ENCODE data around the gene CACNA1C. TPM values are rescaled to one million over a fixed set of nuclear protein-coding genes. Genes with fewer than 3 reads are reported as not detected.

CACNA1C gene
- total and polyA plus RNA-seq, 2 donors (not counting 1 experiment from before 2014, with no cell fraction given): 0.01 to 0.02 TPM

DNA sequence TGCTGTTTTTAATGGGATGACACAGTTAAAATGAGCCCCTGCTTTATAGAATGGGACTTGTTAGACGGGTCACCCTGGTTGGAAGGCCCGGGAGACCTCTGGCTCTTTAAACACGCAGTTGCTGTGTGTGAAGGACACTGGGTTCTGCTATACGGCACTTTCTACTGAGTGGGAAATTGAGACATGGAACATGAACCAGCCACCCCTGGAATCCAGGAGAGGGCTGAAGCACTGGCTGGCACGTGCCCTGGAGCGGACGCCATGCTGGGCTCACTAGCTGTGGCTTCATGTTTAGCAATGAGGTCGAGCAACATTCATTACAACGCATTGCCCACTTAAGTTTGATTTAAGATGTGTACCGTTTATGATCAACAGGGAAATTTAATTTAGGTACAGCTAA is 23.9 kb downstream of the CACNA1C start:
- no peaks in the 10 kb centered on the region for H4K20me1 ChIP-seq (ENCODE audit: control insufficient read depth, insufficient read depth, low read length, poor library complexity, severe bottlenecking)
- H3K27ac ChIP-seq (ENCODE audit: low read length in 2 of 2): no peak overlapping the region
- H3K4me1 ChIP-seq (ENCODE audit: control insufficient read depth in 2 of 2, insufficient read depth in 2 of 2, low read length in 2 of 2): no peaks in the 10 kb centered on the region
- no peak for TF ChIP-seq EZH2 (IDR thresholded peaks at IDR 0.05; ENCODE audit: borderline replicate concordance, insufficient read depth, low read depth, low read length, poor library complexity, severe bottlenecking)
- TF ChIP-seq, protein P1, sequence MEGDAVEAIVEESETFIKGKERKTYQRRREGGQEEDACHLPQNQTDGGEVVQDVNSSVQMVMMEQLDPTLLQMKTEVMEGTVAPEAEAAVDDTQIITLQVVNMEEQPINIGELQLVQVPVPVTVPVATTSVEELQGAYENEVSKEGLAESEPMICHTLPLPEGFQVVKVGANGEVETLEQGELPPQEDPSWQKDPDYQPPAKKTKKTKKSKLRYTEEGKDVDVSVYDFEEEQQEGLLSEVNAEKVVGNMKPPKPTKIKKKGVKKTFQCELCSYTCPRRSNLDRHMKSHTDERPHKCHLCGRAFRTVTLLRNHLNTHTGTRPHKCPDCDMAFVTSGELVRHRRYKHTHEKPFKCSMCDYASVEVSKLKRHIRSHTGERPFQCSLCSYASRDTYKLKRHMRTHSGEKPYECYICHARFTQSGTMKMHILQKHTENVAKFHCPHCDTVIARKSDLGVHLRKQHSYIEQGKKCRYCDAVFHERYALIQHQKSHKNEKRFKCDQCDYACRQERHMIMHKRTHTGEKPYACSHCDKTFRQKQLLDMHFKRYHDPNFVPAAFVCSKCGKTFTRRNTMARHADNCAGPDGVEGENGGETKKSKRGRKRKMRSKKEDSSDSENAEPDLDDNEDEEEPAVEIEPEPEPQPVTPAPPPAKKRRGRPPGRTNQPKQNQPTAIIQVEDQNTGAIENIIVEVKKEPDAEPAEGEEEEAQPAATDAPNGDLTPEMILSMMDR (IDR thresholded peaks at IDR 0.05): no peak
- DNase-seq (no peak), ATAC-seq (ENCODE audit: low read depth) (no peak)
- H2AFZ ChIP-seq (ENCODE audit: insufficient read depth, low read depth, low read length, poor library complexity, severe bottlenecking): no peak overlapping the region
- ChIA-PET POLR2A (no interaction called here), CTCF (no interaction called here)
- no peaks in the 10 kb centered on the region for H3K79me2 ChIP-seq (ENCODE audit: control insufficient read depth, insufficient read depth, low read length)
- H3K4me1 Mint-ChIP-seq: no peaks in the 10 kb centered on the region
- no peak overlapping the region for H3K9ac ChIP-seq (ENCODE audit: low read length)
- no peaks in the 10 kb centered on the region for H3K27me3 ChIP-seq (replicated peaks in 1 of 4; ENCODE audit: control extremely low read depth in 1 of 4, control insufficient read depth in 3 of 4, insufficient read depth in 4 of 4, low read length in 3 of 4)
- H3K4me3 Mint-ChIP-seq: no peak overlapping the region
- H3K27me3 Mint-ChIP-seq: peaks cover 13% of the 10 kb centered on the region
- H3K9me3 ChIP-seq (ENCODE audit: control extremely low read depth in 1 of 3, control insufficient read depth in 2 of 3, insufficient read depth in 1 of 3, low read length in 2 of 3): peaks cover 0 to 12% (median 2%) of the 10 kb centered on the region in 3 donors
- H3K4me3 ChIP-seq (ENCODE audit: control extremely low read depth in 1 of 5, extremely low read depth in 1 of 5, insufficient read depth in 1 of 5, low read depth in 2 of 5, low read length in 4 of 5): no peak overlapping the region
- intact Hi-C loops (cut with micrococcal nuclease): no loop called here
- peaks cover 2% of the 10 kb centered on the region for H3K9me3 Mint-ChIP-seq (ENCODE audit: insufficient read depth)
- no peak overlapping the region for H3K27ac Mint-ChIP-seq
- no peak overlapping the region for H3K4me2 ChIP-seq (replicated peaks; ENCODE audit: low read depth, low read length, poor library complexity, severe bottlenecking)
- WGBS (ENCODE audit: insufficient coverage): 82% methylated on average over 9 of the region's 10 CpGs
- H3K36me3 ChIP-seq (replicated peaks in 1 of 2; ENCODE audit: control extremely low read depth in 1 of 2, control insufficient read depth in 1 of 2, extremely low read depth in 1 of 2, insufficient read depth in 2 of 2, low read length in 1 of 2): no peaks in the 10 kb centered on the region

DNA sequence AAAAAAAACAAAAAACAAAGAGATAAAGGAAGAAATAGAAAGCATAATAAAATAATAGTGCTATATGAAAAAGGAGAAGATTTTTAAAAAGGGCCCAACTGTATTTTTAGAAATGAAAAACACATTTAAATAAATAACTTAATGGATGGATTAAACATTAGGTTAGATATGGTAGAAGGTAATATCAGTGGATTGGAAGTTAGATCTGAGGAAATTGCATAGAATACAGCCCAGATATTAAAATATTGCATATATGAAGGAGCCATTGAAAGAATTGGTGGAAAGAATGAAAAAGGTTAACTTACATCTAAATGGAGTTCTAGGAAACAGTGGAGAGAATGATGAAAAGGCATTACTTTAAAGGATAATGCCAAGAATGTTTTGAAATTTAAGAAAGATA is 27.8 kb downstream of the CACNA1C start:
- Mint-ChIP-seq H3K27me3 (no peaks in the 10 kb centered on the region), H3K27ac (no peak overlapping the region), H3K4me1 (no peaks in the 10 kb centered on the region), H3K9me3 (ENCODE audit: insufficient read depth) (peaks cover 2% of the 10 kb centered on the region), H3K4me3 (no peak overlapping the region)
- Histone ChIP-seq H3K79me2 (ENCODE audit: control insufficient read depth, insufficient read depth, low read length) (no peaks in the 10 kb centered on the region), H3K4me1 (ENCODE audit: control insufficient read depth in 2 of 2, insufficient read depth in 2 of 2, low read length in 2 of 2) (no peaks in the 10 kb centered on the region), H3K36me3 (replicated peaks in 1 of 2; ENCODE audit: control extremely low read depth in 1 of 2, control insufficient read depth in 1 of 2, extremely low read depth in 1 of 2, insufficient read depth in 2 of 2, low read length in 1 of 2) (no peaks in the 10 kb centered on the region), H3K27me3 (replicated peaks in 1 of 4; ENCODE audit: control extremely low read depth in 1 of 4, control insufficient read depth in 3 of 4, insufficient read depth in 4 of 4, low read length in 3 of 4) (no peaks in the 10 kb centered on the region), H3K4me3 (ENCODE audit: control extremely low read depth in 1 of 5, extremely low read depth in 1 of 5, insufficient read depth in 1 of 5, low read depth in 2 of 5, low read length in 4 of 5) (no peak overlapping the region), H2AFZ (ENCODE audit: insufficient read depth, low read depth, low read length, poor library complexity, severe bottlenecking) (no peak overlapping the region), H3K27ac (ENCODE audit: low read length in 2 of 2) (no peak overlapping the region), H3K4me2 (replicated peaks; ENCODE audit: low read depth, low read length, poor library complexity, severe bottlenecking) (no peak overlapping the region), H4K20me1 (ENCODE audit: control insufficient read depth, insufficient read depth, low read length, poor library complexity, severe bottlenecking) (no peaks in the 10 kb centered on the region), H3K9me3 (ENCODE audit: control extremely low read depth in 1 of 3, control insufficient read depth in 2 of 3, insufficient read depth in 1 of 3, low read length in 2 of 3) (peaks cover 0 to 9% (median 2%) of the 10 kb centered on the region in 3 donors), H3K9ac (ENCODE audit: low read length) (no peak overlapping the region)
- TF ChIP-seq EZH2 (IDR thresholded peaks at IDR 0.05; ENCODE audit: borderline replicate concordance, insufficient read depth, low read depth, low read length, poor library complexity, severe bottlenecking): no peak
- TF ChIP-seq, protein P1 (IDR thresholded peaks at IDR 0.05): no peak
- ATAC-seq (ENCODE audit: low read depth) (no peak), DNase-seq (no peak)
- POLR2A ChIA-PET: no interaction called here
- CTCF ChIA-PET: no interaction called here
- intact Hi-C loops (cut with micrococcal nuclease): no loop called here

Measured in B cell (primary cell).